Lower leg skin (tissue), 3 donors: Measurements from ENCODE around the gene ARHGAP10.

Experiments
- CTCF ChIP-seq, 3 donors: fragments of 450-650 bp; IDR thresholded peaks; one replicate each; pipeline ENCODE4 v1.5.1; 2016; ENCODE audit warnings: antibody characterized with exemption in 3 of 3, mild to moderate bottlenecking in 3 of 3, moderate library complexity in 2 of 3
- POLR2A ChIP-seq, 2 donors: fragments of 450-650 bp; IDR thresholded peaks; one replicate each; pipeline ENCODE4 v1.6.1; 2016 to 2017; ENCODE audit warnings: antibody characterized with exemption in 2 of 2, mild to moderate bottlenecking in 1 of 2, moderate library complexity in 1 of 2

GRCh38 chr4:147884536-147884935 is 152.6 kb downstream of the ARHGAP10 start:
- no peak for TF ChIP-seq POLR2A (IDR thresholded peaks at IDR 0.05)
- TF ChIP-seq CTCF (IDR thresholded peaks at IDR 0.05) = no peak
